OCI-LY1 (cell line): ENCODE data around the gene STK39.

ENCODE experiments used
- H2AFZ ChIP-seq: fragments of 200-600 bp; sonication (generic), shearing (Covaris generic); 2 replicates; pipeline ENCODE4 v1.6.0; 2014; ENCODE audit warnings: antibody characterized with exemption, mild to moderate bottlenecking, low read length
- H3F3A ChIP-seq: fragments of 200-600 bp; sonication (generic), shearing (Covaris generic); 2 replicates; pipeline ENCODE4 v1.6.0; 2014; ENCODE audit warnings: mild to moderate bottlenecking, antibody characterized with exemption, low read length, moderate library complexity; ENCODE audit not compliant: insufficient read depth
- H3K27ac ChIP-seq: fragments of 200-600 bp; sonication (generic); 2 replicates; pipeline ENCODE4 v1.5.1; 2014; ENCODE audit warnings: low read length, mixed run types, mild to moderate bottlenecking, low read depth; ENCODE audit not compliant: poor library complexity, severe bottlenecking
- H3K27me3 ChIP-seq: fragments of 200-600 bp; sonication (generic); 2 replicates; pipeline ENCODE4 v1.6.0; 2014; ENCODE audit warnings: antibody characterized with exemption, mild to moderate bottlenecking, low read length, moderate library complexity; ENCODE audit not compliant: insufficient read depth
- H3K36me3 ChIP-seq: fragments of 200-600 bp; sonication (generic); 2 replicates; pipeline ENCODE4 v1.6.1; 2014; ENCODE audit warnings: mild to moderate bottlenecking, antibody characterized with exemption, low read length, moderate library complexity, mixed read lengths; ENCODE audit not compliant: insufficient read depth
- H3K4me1 ChIP-seq: fragments of 200-600 bp; sonication (generic); 2 replicates; pipeline ENCODE4 v1.5.1; 2014; ENCODE audit warnings: mild to moderate bottlenecking, low read length, moderate library complexity; ENCODE audit not compliant: insufficient read depth, severe bottlenecking
- H3K4me2 ChIP-seq: fragments of 200-600 bp; sonication (generic), shearing (Covaris generic); 2 replicates; pipeline ENCODE4 v1.6.1; 2014; ENCODE audit warnings: low read length
- H3K4me3 ChIP-seq: fragments of 200-600 bp; sonication (generic); 2 replicates; pipeline ENCODE4 v1.5.1; 2014; ENCODE audit warnings: low read length, low read depth, mild to moderate bottlenecking, mixed read lengths; ENCODE audit not compliant: poor library complexity, severe bottlenecking
- H3K79me2 ChIP-seq: fragments of 200-600 bp; shearing (Covaris generic); 2 replicates; pipeline ENCODE4 v1.6.1; 2016; ENCODE audit warnings: mixed run types, low read length, mixed read lengths; ENCODE audit not compliant: insufficient read depth
- H3K9ac ChIP-seq: fragments of 200-600 bp; sonication (generic), shearing (Covaris generic); 2 replicates; pipeline ENCODE4 v1.6.1; 2014; ENCODE audit warnings: mild to moderate bottlenecking, low read length, mixed read lengths
- H3K9me2 ChIP-seq: fragments of 200-600 bp; sonication (generic), shearing (Covaris generic); 2 replicates; pipeline ENCODE4 v1.6.1; 2014; ENCODE audit warnings: low read depth, mild to moderate bottlenecking, low read length, mixed read lengths
- H3K9me3 ChIP-seq: fragments of 200-600 bp; shearing (Covaris generic); 2 replicates; pipeline ENCODE4 v1.6.1; 2014; ENCODE audit warnings: low read length, mixed read lengths
- H4K20me1 ChIP-seq: fragments of 200-600 bp; sonication (generic), shearing (Covaris generic); 2 replicates; pipeline ENCODE4 v1.6.0; 2016; ENCODE audit warnings: mild to moderate bottlenecking, low read length; ENCODE audit not compliant: insufficient read depth
- CTCF ChIP-seq: fragments of 200-600 bp; sonication (generic), shearing (Covaris generic); IDR thresholded peaks from 2 replicates; pipeline ENCODE4 v1.5.1; 2017; ENCODE audit warnings: mild to moderate bottlenecking, antibody characterized with exemption, low read length, moderate library complexity, mixed read lengths
- EZH2 ChIP-seq: fragments of 200-600 bp; sonication (generic), shearing (Covaris generic); IDR thresholded peaks from 2 replicates; pipeline ENCODE4 v1.8.0; 2017; ENCODE audit warnings: borderline replicate concordance, mixed run types, mild to moderate bottlenecking, antibody characterized with exemption, low read length, moderate library complexity, mixed read lengths

The STK39 gene

GRCh38 chr2:167964650-167965413, 282.6 kb downstream of the STK39 start:
- Histone ChIP-seq H3K27ac (no peak overlapping the region), H3K4me1 (peaks cover 11% of the 10 kb centered on the region), H4K20me1 (no peaks in the 10 kb centered on the region), H3K4me2 (no peak overlapping the region), H2AFZ (no peak overlapping the region), H3K4me3 (no peak overlapping the region), H3K9ac (no peak overlapping the region), H3K36me3 (peaks cover 11% of the 10 kb centered on the region; the same call in 1 of the 2 replicates), H3K79me2 (no peaks in the 10 kb centered on the region), H3K9me2 (no peaks in the 10 kb centered on the region), H3K27me3 (no peaks in the 10 kb centered on the region), H3K9me3 (no peaks in the 10 kb centered on the region), H3F3A (no peaks in the 10 kb centered on the region)
- TF ChIP-seq CTCF (peak; percentile 64), EZH2 (no peak)

DNA sequence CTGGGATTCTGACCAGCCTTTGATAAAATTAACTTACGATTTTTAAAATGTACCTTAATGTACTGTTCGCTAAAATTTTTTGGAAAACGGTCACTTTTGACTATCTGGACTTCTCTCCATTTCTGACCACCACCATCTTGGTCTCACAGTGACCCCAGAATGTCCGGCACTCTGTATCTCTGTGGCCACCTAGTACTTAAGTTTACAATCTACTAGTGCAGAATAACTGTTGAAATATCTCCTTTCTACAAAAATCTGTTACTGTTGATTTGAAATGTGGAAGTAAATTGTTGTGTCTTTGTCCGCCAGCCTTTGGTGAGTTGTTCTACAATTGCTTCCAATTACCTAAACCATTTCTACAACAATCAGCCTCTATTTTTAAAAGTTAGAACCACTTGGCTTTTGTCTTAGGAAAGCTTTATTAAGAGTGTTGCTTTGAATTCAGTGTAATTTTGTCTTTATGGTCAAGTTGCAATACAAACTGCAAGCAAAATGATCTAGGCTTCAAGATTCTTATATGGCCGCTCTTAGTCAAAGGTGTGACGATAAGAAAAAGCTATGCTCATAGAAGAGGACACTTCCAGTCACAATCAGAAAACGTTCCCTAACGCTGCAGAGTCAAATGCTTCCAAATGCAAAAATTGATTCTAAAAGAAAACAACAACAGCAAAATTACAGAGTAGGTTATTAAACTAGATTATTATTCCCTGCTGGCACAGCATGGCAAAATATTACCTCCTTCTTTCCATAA, 283.3 kb downstream of the STK39 start:
- Histone ChIP-seq H3K36me3 (peaks cover 11% of the 10 kb centered on the region; the same call in 1 of the 2 replicates), H2AFZ (no peak overlapping the region)
- no peak for TF ChIP-seq EZH2
- no peak for TF ChIP-seq CTCF

DNA sequence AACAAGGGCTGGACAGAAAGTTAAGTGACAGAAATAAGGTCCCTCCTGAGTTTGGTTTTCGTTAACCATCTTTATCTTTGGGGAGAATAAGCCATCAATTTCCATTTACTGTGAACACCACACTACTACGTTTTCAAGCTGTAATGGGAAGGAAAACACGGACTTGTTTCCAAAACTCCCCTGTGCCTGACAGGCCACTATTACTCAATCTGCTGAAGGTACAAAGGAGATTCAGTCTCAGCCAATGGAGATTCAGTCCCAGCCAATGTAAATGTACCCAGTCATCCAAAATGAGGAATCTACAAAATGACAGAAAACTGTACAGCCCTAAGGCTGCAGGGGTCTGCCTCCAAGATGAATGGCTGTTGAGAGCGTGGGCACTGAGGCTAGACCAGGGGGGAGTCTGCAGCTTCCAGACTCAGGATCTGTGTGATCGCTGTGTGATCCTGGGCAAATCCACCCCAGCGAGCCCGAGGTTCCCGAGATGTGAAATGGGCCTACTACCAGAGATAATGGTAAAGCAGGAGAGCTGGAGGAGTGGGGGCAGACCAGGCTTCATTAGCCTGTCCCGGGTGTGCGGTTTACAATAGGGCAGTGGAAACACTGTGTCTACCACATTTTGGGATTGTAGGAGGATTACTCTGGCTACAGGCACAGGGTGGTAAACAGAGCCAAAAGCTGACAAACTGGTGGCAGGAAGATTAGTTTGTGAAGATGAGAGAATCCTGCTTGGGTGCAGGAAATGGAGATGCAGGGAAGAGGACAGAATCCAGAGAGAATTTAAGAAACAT, 284.8 kb downstream of the STK39 start:
- Histone ChIP-seq H3K27ac (no peak overlapping the region), H2AFZ (no peak overlapping the region), H3K9me3 (no peaks in the 10 kb centered on the region), H4K20me1 (no peaks in the 10 kb centered on the region), H3K4me1 (peaks cover 11% of the 10 kb centered on the region), H3K9ac (no peak overlapping the region), H3K79me2 (no peaks in the 10 kb centered on the region), H3K27me3 (no peaks in the 10 kb centered on the region), H3F3A (no peaks in the 10 kb centered on the region), H3K4me2 (no peak overlapping the region), H3K9me2 (no peaks in the 10 kb centered on the region), H3K4me3 (no peak overlapping the region), H3K36me3 (peaks cover 11% of the 10 kb centered on the region; the same call in 1 of the 2 replicates)
- TF ChIP-seq EZH2 (no peak), CTCF (no peak)

More for the DNA sequence above, 283.3 kb downstream of the STK39 start:
- H4K20me1 ChIP-seq: no peaks in the 10 kb centered on the region
- no peak overlapping the region for H3K9ac ChIP-seq
- H3K79me2 ChIP-seq: no peaks in the 10 kb centered on the region
- no peak overlapping the region for H3K4me3 ChIP-seq
- no peak overlapping the region for H3K4me2 ChIP-seq
- no peak overlapping the region for H3K27ac ChIP-seq
- H3K4me1 ChIP-seq: peaks cover 11% of the 10 kb centered on the region
- no peaks in the 10 kb centered on the region for H3K27me3 ChIP-seq
- H3K9me3 ChIP-seq: no peaks in the 10 kb centered on the region
- no peaks in the 10 kb centered on the region for H3F3A ChIP-seq
- H3K9me2 ChIP-seq: no peaks in the 10 kb centered on the region
